NCI-H187 (cell line): Measurements from ENCODE around the gene SSH3.
A peak's percentile ranks its signal among the peaks of the same experiment; 100 is the strongest.
"Not testable (repeated sequence)": the region's sequence is repeated elsewhere in the genome, so short reads cannot be mapped to it uniquely, and the experiment has no call there.

Source experiments
- DNase-seq, 2 experiments: peaks; one replicate each; lab custom pipeline; 2025; lab: John Stamatoyannopoulos, UW

The SSH3 gene

DNA sequence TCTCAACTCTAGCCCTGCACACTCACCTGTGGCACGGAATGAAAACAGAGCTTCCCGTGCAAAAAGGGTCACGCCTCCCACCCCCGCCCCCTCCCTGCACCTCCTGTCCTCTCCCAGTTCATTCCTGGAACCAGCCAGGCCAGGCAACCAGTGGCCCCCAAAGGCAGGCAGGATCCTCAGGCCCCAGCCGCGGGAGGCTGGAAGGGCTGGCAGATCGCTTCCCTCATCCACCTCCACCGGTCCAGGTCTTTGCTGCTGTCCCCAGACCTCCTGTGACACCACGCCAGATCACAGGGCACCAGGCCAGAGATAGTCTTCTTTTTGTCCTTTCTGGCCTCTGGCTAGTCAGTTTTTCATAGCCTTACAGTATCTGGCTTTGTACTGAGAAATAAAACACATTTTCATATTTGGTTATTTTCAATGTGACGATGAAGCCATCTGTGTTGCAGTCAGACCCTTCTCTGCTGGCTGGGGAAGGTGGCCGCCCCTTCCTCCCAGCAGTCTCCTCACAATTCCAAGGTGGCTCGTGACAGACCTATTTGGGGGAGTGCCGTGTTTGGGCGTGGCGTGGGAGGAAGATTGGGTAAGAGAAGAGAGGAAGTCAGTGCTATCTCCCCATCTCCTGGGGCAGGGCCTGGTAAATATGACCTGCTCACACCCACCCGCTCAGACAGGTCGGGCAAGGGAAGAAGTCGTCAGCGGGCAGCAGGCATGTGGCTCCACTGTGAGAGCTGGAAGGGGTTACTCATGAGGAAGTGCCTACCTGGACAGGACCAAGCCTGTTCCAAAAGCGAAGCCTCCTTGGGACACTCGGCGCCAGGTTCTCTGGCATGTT is 9.1 kb downstream of the SSH3 start:
- no peak for DNase-seq

- no peak for DNase-seq
Observed at GRCh38 chr11:67313125-67313890, 10.0 kb downstream of the SSH3 start.

DNA sequence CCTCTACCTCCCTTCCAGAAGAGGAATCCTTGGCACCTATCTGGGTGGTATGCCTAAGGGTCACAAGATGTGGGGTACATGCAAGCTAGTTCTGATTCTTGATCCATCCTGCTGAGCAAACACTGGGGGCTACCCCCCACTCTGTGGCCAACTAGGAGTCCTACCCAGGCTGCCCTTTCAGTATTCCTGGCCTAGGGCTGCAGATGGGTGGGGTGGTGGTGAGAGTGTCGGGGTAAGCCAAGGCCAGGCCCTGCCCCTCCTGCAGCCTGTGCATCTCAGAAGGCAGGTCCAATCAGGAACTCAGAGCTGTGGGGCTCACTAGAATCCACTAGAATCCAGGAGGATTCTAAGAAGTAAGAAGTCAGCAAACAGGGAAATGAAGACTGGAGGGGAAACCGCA is 10.9 kb downstream of the SSH3 start:
- DNase-seq = no peak

DNA sequence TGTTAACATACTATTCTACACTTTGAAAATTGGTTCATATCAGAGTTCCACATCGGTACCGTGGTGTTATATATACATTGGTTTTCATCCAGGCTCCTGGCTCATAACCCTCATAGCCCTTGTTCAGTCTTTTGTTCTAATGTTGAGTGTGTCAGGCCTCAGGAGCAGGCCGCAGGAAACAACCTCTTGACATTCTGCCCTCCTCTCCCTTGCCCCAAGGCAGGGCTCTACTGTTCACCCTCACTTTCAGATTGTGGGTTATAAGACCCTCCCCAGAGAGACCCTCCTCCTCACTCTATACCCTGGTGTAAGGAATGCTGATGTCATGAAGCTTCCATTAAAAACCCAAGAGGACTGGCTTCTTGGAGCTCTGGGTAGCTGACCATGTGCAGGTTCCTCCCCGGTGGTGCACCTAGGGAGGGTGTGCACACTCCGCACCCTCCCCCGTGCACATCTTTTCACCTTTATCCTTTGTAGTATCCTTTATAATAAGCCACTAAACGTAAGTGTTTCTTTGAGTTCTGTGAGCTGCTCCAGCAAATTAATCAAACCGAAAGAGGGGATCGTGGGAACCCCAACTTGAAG is 12.1 kb downstream of the SSH3 start:
- DNase-seq = no peak

- DNase-seq = no peak
Observed at GRCh38 chr11:67316882-67317204, 13.5 kb downstream of the SSH3 start.

DNA sequence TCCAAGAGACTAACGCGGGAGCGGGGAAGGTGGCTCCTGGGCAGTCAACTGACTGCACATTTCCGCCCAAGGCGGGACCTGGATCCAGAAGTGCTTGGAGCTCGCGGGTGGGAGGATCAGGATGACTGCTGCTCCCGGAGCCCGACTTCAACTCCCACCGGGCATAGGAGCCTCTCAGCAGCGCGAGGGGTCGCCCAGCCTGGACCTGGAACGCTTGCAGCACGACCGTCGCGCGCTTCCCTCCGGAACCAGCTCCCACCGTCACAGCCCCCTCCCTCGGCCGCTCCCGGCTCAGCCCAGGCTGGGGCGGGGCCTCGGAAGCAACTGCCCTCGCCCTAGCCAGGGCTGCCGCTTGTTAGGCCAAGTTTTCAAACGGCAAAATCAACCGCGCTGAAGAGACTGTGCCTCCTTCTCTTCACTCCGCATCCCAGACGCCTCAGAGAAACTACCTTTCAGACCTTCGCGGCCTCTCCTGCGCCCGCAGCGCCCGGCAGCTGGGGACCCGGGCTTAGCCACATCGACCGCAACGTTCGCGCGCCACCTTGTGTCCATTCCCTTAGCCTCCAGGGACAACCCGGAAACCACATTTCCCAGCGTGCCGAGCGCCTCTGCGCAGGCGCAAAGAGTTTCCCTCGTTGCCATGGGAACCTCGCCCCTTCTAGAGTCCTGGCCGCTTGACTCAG is 14.0 kb downstream of the SSH3 start:
- peak; percentile 90 to 96 for DNase-seq

DNA sequence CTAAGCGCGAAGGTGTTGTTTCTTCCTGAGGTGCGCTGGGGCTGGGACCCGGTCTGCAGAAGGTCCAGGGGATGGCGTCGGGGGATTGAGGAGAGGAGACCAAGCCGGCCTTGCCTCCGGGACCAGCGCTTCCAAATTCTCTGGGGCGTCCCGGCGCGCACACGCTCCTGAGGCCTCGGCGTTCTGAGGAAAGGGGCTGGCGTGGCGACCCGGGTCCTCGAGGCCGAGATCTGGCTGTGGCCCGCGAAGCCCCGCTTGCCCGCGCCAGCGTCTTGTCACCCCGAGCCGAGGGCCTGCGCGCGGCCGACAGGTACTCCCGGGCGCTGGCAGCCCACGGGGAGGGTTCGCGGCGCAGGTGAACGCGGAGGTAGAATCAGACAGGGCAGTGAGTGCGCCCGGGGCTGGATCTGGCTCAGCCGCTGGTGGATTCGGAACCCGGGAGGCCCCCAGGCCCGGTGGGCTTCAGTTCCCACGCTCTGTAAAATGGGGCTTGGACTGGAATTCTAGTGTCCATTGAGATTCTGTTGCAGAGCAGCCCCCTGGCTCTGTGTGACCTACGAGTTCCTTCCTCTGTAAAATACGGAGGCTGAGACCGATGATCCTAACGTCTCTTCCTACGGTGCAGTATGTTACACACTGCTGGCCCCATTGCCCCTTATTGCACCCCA is 14.7 kb downstream of the SSH3 start:
- no peak for DNase-seq

- DNase-seq = not testable (repeated sequence)
Observed at GRCh38 chr11:67318876-67319275, 15.5 kb downstream of the SSH3 start.

- DNase-seq = no peak
Observed at GRCh38 chr11:67320011-67320410, 16.7 kb downstream of the SSH3 start.

GRCh38 chr11:67320691-67321090 is 17.4 kb downstream of the SSH3 start:
- DNase-seq = no peak

GRCh38 chr11:67321313-67321871 is 18.1 kb downstream of the SSH3 start:
- no peak for DNase-seq

- no peak for DNase-seq
Observed at GRCh38 chr11:67322049-67322448, 18.7 kb downstream of the SSH3 start.

DNA sequence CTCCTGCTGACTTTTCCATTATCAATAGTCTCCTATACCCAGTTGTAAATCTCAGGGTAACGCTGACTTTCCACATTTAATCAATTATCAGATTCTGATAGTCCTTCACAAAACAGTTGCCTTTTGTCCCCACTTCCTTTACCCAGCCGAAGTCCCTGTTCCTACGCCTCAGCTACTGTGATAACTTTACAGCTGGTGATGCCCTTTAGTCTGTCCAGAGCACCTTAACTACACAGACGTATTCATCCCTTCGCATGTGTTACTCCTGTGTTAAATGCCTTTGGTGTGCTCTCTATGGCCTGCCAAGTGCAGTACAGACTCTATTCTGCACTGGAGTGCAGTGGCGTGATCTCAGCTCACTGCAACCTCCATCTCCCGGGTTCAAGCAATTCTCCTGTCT is 20.2 kb downstream of the SSH3 start:
- DNase-seq = no peak

GRCh38 chr11:67332081-67332691 is 28.9 kb downstream of the SSH3 start:
- no peak for DNase-seq

DNA sequence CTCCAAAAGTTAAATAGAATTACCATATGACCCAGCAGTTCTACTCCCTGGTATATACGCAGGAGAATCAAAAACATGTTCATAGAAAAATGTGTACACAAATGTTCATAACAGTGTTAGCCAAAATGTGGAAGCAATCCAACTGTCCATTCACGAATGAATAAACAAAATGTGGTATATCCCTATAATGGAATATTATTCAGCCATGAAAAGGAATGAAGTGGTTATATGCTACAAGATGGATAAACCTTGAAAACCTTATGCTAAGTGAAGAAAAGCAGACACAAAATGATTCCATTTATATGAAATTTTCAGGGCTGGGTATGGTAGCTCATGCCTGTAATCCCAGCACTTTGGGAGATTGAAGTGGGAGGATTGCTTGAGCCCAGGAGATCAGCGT is 33.9 kb downstream of the SSH3 start:
- DNase-seq = no peak

DNA sequence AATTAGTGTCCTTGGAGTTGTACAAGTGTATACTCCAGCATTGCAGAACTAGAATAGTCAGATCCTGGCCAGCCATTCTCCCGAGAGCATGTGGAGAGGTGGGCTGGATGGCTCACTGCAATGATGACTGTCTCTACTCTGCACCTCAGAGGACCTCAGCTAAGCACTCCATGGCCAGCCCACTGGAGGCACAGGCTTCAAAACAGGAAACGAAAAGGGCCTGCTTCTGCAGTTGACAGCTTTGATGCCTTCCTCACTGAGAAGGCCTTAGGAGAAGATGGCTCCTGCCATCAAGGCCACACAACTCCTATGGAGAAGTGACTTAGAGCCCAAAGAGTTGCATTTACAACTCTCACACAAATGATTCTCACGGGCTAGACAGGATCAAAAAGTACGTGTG is 40.9 kb downstream of the SSH3 start:
- DNase-seq = no peak

DNA sequence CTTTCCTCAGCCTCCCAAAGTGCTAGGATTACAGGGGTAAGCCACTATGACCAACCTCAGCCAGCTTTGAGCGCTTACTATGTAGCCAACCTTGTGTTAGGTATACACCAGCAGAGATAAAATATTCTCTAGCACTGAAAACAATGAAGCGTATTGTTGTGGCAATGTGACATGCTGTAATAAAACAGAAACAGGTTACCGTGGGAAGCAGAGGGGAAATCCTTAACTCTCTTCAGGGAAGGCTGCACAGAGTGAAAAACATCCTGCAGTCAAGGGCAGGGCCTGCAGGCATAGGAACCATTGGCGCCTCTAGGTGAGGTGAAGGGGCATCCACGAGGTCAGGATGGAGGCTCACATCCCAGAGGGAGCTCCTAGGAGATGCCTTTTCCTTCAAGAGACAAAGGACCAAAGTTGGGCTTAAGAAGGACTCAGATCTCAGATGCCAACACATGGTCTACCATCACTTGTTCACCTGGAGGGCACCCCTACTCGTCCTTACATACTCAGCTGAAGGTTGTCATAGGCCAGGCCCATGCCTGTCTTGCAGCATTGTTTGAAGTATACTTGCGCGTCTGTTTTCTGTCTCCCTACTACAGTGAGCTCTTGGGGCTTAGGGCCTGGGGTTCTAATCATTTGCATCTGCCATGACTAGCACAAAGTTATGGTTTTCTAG is 42.1 kb downstream of the SSH3 start:
- DNase-seq = no peak

GRCh38 chr11:67345920-67346819 is 42.8 kb downstream of the SSH3 start:
- no peak for DNase-seq

DNA sequence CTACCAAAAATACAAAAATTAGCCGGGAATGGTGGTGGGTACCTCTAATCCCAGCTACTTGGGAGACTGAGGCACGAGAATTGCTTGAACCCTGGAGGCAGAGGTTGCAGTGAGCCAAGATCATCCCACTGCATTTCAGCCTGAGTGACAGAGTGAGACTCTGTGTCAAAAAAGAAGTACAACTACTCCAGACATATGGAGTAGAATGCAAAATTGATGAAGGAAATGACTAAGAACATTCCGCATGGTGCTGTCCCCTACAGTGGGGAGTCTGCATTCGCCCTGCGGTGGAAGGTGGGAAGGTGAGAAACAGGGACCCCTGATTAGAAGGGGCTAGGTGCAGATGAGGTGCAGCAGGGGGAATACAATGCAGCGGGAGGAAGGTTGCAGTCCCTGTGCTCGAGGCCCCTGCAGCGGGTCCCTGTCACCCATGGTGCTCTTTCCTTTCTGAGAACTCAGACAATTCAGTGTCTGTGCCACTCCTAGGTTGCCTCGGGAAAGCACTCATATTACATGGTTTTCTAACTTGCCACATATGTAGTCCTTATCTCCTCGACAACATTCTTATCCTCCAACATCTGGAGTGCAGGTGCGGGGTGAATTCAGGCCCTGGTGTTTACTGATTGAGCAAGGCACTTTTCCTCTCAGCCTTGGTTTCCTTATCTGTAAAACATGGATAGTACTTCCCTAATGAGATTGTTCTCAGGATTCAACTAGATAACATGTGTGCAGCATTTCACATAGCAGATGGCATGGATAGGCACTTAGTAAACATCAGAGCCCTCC is 44.8 kb downstream of the SSH3 start:
- no peak for DNase-seq
